CD14-positive monocyte (primary cell): ENCODE results near the gene KCNC1. TPM values are rescaled to one million over a fixed set of nuclear protein-coding genes. Genes with fewer than 3 reads are reported as not detected.
A peak's percentile ranks its signal among the peaks of the same experiment; 100 is the strongest.

ENCODE experiments used
- DNase-seq, 3 donors: peaks; one replicate each; pipeline ENCODE4 v3.0.0-alpha.2; 2011 to 2022
- H2AFZ ChIP-seq: 2 replicates; pipeline ENCODE4 v1.6.0; 2012; ENCODE audit warnings: mild to moderate bottlenecking, low read depth, low read length, inconsistent platforms; ENCODE audit not compliant: insufficient read depth, poor library complexity, severe bottlenecking
- H3K27ac ChIP-seq, 2 donors: 1 replicate in 1 of 2; 2 replicates in 1 of 2; pipeline ENCODE4 v1.5.1; 2012 to 2013; ENCODE audit warnings: low read length in 2 of 2, control low read depth in 1 of 2, inconsistent platforms in 1 of 2, low read depth in 1 of 2, mild to moderate bottlenecking in 1 of 2
- H3K27me3 ChIP-seq, 2 donors: one replicate each; pipeline versions ENCODE4 v1.6.0 to v1.6.1; 2011 to 2013; ENCODE audit warnings: low read length in 2 of 2; ENCODE audit not compliant: control insufficient read depth in 2 of 2, insufficient read depth in 2 of 2
- H3K36me3 ChIP-seq, 2 donors: replicated peaks in 1 of 2; 1 replicate in 1 of 2; 2 replicates in 1 of 2; pipeline versions ENCODE4 v1.5.1 to v1.6.1; 2012 to 2013; ENCODE audit warnings: low read length in 2 of 2, control low read depth in 1 of 2, inconsistent platforms in 1 of 2, mild to moderate bottlenecking in 1 of 2; ENCODE audit not compliant: insufficient read depth in 2 of 2, control insufficient read depth in 1 of 2
- H3K4me1 ChIP-seq, 2 donors: 1 replicate in 1 of 2; 2 replicates in 1 of 2; pipeline versions ENCODE4 v1.5.1 to v1.6.1; 2012 to 2013; ENCODE audit warnings: low read length in 2 of 2, control low read depth in 1 of 2, inconsistent platforms in 1 of 2, mild to moderate bottlenecking in 1 of 2, moderate library complexity in 1 of 2; ENCODE audit not compliant: insufficient read depth in 2 of 2, control insufficient read depth in 1 of 2
- H3K4me2 ChIP-seq: replicated peaks from 2 replicates; pipeline ENCODE3; 2012; ENCODE audit warnings: low read length, moderate library complexity, mild to moderate bottlenecking; ENCODE audit not compliant: poor library complexity, severe bottlenecking; ENCODE audit errors: extremely low read depth
- H3K4me3 ChIP-seq, 3 experiments: fragments of 200-600 bp in 1 of 3; sonication (generic) in 1 of 3; replicated peaks in 1 of 3; 1 replicate in 2 of 3; 2 replicates in 1 of 3; pipeline ENCODE4 v1.5.1; 2011 to 2013; ENCODE audit warnings: low read length in 3 of 3, mild to moderate bottlenecking in 3 of 3, control low read depth in 2 of 3, low read depth in 2 of 3, inconsistent platforms in 1 of 3, moderate library complexity in 1 of 3
- H3K79me2 ChIP-seq: 2 replicates; pipeline ENCODE4 v1.6.0; 2012; ENCODE audit warnings: mild to moderate bottlenecking, control low read depth, inconsistent platforms, low read length, moderate library complexity; ENCODE audit not compliant: insufficient read depth
- H3K9ac ChIP-seq: 2 replicates; pipeline ENCODE4 v1.6.0; 2017; ENCODE audit warnings: low read length, mild to moderate bottlenecking; ENCODE audit not compliant: insufficient read depth, poor library complexity, severe bottlenecking
- H3K9me3 ChIP-seq, 2 donors: replicated peaks in 1 of 2; 1 replicate in 1 of 2; 2 replicates in 1 of 2; pipeline versions ENCODE4 v1.5.1 to v1.6.1; 2012 to 2013; ENCODE audit warnings: low read length in 2 of 2, control low read depth in 1 of 2; ENCODE audit not compliant: control insufficient read depth in 1 of 2, insufficient read depth in 1 of 2
- H4K20me1 ChIP-seq: 2 replicates; pipeline ENCODE4 v1.6.0; 2012; ENCODE audit warnings: mild to moderate bottlenecking, low read length, control low read depth, moderate library complexity; ENCODE audit not compliant: insufficient read depth
- H3K27ac Mint-ChIP-seq, 7 donors: one replicate each; pipeline ENCODE4 v1.8.0; 2020; ENCODE audit warnings: mild to moderate bottlenecking in 7 of 7, mixed read lengths in 7 of 7, moderate library complexity in 6 of 7, inconsistent platforms in 2 of 7
- H3K27me3 Mint-ChIP-seq, 3 donors: one replicate each; pipeline ENCODE4 v1.8.0; 2021 to 2022; ENCODE audit warnings: low read depth in 3 of 3, mild to moderate bottlenecking in 3 of 3, mixed read lengths in 3 of 3, moderate library complexity in 3 of 3, inconsistent platforms in 1 of 3
- H3K36me3 Mint-ChIP-seq, 2 donors: one replicate each; pipeline ENCODE4 v1.8.0; 2020; ENCODE audit warnings: mixed read lengths in 2 of 2, inconsistent platforms in 1 of 2, mild to moderate bottlenecking in 1 of 2
- H3K4me1 Mint-ChIP-seq: one replicate; pipeline ENCODE4 v1.8.0; 2020; ENCODE audit warnings: mild to moderate bottlenecking, mixed read lengths
- H3K4me3 Mint-ChIP-seq, 2 donors: one replicate each; pipeline ENCODE4 v1.8.0; 2020; ENCODE audit warnings: mild to moderate bottlenecking in 2 of 2, mixed read lengths in 2 of 2, moderate library complexity in 1 of 2
- H3K9me3 Mint-ChIP-seq, 7 donors: one replicate each; pipeline ENCODE4 v1.8.0; 2020 to 2022; ENCODE audit warnings: mixed read lengths in 7 of 7, mild to moderate bottlenecking in 6 of 7, moderate library complexity in 6 of 7, inconsistent platforms in 2 of 7
- CTCF ChIP-seq: fragments of 200-600 bp; IDR thresholded peaks from one replicate; pipeline ENCODE4 v1.8.0; 2022; ENCODE audit warnings: antibody characterized with exemption, mild to moderate bottlenecking
- WGBS: methylation state at CpG from one replicate; pipeline ENCODE4 v1.1.5; 2013; ENCODE audit warnings: missing lambda C conversion rate; ENCODE audit not compliant: insufficient coverage; 5-methylcytosine and 5-hydroxymethylcytosine counted together
- intact Hi-C, 2 donors: fragments of 100-400 bp; cut with micrococcal nuclease; formaldehyde crosslinking; loops; one replicate each; pipeline versions ENCODE4 v1.15.0 to v1.15.1; 2023
- polyA plus RNA-seq, 3 donors: library from polyadenylated mRNA; depleted of rRNA in 1 of 3; unstranded in 2 of 3; stranded (reverse) in 1 of 3; fragments of 300-500 nt in 2 of 3; fragments of >200 nt in 1 of 3; fragmentation: Illumina TruSeq in 2 of 3; gene quantifications; 1 replicate in 2 of 3; 2 replicates in 1 of 3; pipeline ENCODE4 v1.2.3, GENCODE V29; 2012 to 2021

The KCNC1 gene
- polyA plus RNA-seq, 3 donors, result not detected

GRCh38 chr11:17805043-17805442 is 70.5 kb downstream of the KCNC1 start:
- H3K4me3 ChIP-seq, result no peak overlapping the region
- no peak for TF ChIP-seq CTCF
- H3K36me3 Mint-ChIP-seq, result no peaks in the 10 kb centered on the region
- peaks cover 0 to 5% (median 1%) of the 10 kb centered on the region in 7 donors for H3K9me3 Mint-ChIP-seq
- no peak for DNase-seq
- no peak overlapping the region for H2AFZ ChIP-seq
- WGBS, result 100% methylated on average over 1 of the region's 4 CpGs
- H3K4me2 ChIP-seq, result no peak overlapping the region
- H3K27ac Mint-ChIP-seq, result peak overlapping the region in 1 of 7 donors; percentile 58
- H3K27me3 Mint-ChIP-seq, result no peaks in the 10 kb centered on the region
- no peaks in the 10 kb centered on the region for H3K79me2 ChIP-seq
- no peaks in the 10 kb centered on the region for H3K4me1 Mint-ChIP-seq
- no peak overlapping the region for H3K4me3 Mint-ChIP-seq
- H3K9ac ChIP-seq, result no peak overlapping the region
- no peaks in the 10 kb centered on the region for H3K9me3 ChIP-seq
- no peak overlapping the region for H3K27ac ChIP-seq
- no peaks in the 10 kb centered on the region for H4K20me1 ChIP-seq
- intact Hi-C loops, result no loop called here
- H3K36me3 ChIP-seq, result no peaks in the 10 kb centered on the region
- no peaks in the 10 kb centered on the region for H3K27me3 ChIP-seq
- H3K4me1 ChIP-seq, result no peaks in the 10 kb centered on the region

GRCh38 chr11:17805873-17806272 is 71.3 kb downstream of the KCNC1 start:
- Histone ChIP-seq H3K79me2 (no peaks in the 10 kb centered on the region), H2AFZ (no peak overlapping the region), H3K36me3 (no peaks in the 10 kb centered on the region), H3K9ac (no peak overlapping the region), H3K4me1 (no peaks in the 10 kb centered on the region), H4K20me1 (no peaks in the 10 kb centered on the region), H3K9me3 (no peaks in the 10 kb centered on the region), H3K4me2 (no peak overlapping the region), H3K4me3 (no peak overlapping the region), H3K27ac (no peak overlapping the region), H3K27me3 (no peaks in the 10 kb centered on the region)
- Mint-ChIP-seq H3K9me3 (peaks cover 0 to 5% (median 1%) of the 10 kb centered on the region in 7 donors), H3K27ac (no peak overlapping the region), H3K27me3 (no peaks in the 10 kb centered on the region), H3K4me1 (no peaks in the 10 kb centered on the region), H3K4me3 (no peak overlapping the region), H3K36me3 (no peaks in the 10 kb centered on the region)
- no peak for TF ChIP-seq CTCF
- WGBS, result no CpG with 5 or more reads among the region's 1 CpG
- intact Hi-C loops, result no loop called here
- no peak for DNase-seq
